Measurements from ENCODE around the gene LIN7B. TPM values are rescaled to one million over a fixed set of nuclear protein-coding genes. Genes with fewer than 3 reads are reported as not detected.
A peak's percentile ranks its signal among the peaks of the same experiment; 100 is the strongest.
"Not testable (repeated sequence)": the region's sequence is repeated elsewhere in the genome, so short reads cannot be mapped to it uniquely, and the experiment has no call there.

LIN7B gene
- total RNA-seq, 1 donor from 2014 or later = 3.7 TPM

DNA sequence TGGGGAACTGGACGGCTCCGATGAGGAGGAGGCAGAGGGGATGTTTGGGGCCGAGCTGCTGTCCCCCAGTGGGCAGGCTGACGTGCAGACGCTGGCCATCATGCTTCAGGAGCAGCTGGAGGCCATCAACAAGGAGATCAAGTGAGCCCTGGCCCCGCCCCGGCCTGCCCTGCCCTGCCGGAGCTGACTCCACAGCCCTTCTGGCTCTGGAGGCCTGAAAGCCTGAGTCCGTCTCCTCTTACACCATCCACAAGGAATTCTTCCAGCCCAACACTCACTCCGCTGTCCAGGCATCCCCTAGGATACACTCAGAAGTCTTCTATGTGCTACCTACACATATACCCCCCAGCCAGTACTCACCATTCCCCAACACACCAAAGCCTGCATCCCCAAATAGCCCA is 22.6 kb downstream of the LIN7B start:
- DNase-seq (ENCODE audit: low read depth) = no peak
- TF ChIP-seq, protein P1, sequence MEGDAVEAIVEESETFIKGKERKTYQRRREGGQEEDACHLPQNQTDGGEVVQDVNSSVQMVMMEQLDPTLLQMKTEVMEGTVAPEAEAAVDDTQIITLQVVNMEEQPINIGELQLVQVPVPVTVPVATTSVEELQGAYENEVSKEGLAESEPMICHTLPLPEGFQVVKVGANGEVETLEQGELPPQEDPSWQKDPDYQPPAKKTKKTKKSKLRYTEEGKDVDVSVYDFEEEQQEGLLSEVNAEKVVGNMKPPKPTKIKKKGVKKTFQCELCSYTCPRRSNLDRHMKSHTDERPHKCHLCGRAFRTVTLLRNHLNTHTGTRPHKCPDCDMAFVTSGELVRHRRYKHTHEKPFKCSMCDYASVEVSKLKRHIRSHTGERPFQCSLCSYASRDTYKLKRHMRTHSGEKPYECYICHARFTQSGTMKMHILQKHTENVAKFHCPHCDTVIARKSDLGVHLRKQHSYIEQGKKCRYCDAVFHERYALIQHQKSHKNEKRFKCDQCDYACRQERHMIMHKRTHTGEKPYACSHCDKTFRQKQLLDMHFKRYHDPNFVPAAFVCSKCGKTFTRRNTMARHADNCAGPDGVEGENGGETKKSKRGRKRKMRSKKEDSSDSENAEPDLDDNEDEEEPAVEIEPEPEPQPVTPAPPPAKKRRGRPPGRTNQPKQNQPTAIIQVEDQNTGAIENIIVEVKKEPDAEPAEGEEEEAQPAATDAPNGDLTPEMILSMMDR (conservative IDR thresholded peaks at IDR 0.05; ENCODE audit: low read depth, low read length) = no peak
- no peak overlapping the region for H3K4me3 ChIP-seq (ENCODE audit: low read depth, low read length)

GRCh38 chr19:49140951-49141350 is 26.8 kb downstream of the LIN7B start:
- DNase-seq (ENCODE audit: low read depth) = no peak
- H3K4me3 ChIP-seq (ENCODE audit: low read depth, low read length) = no peak overlapping the region
- TF ChIP-seq, protein P1 (conservative IDR thresholded peaks at IDR 0.05; ENCODE audit: low read depth, low read length) = no peak

DNA sequence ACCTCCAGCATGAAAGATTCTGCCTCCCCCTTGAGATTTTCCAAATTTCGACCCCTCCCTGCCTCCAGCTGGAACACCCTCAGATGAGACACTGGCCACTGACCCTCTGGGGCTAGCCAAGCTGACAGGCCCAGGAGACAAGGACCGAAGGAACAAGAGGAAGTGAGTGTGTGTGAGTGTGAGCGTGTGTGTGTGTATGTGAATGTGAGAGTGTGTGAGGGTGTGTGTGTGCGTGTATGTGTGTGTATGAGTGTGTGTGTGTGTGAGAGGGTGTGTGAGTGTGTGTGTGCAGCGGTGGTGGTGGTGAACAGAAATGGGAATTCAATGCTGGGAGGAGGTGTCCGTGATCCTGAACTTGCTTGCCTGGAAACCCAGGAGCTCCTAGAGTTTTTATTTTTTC is 27.2 kb downstream of the LIN7B start:
- no peak overlapping the region for H3K4me3 ChIP-seq (ENCODE audit: low read depth, low read length)
- TF ChIP-seq, protein P1 (conservative IDR thresholded peaks at IDR 0.05; ENCODE audit: low read depth, low read length) = no peak
- no peak for DNase-seq (ENCODE audit: low read depth)

- DNase-seq (ENCODE audit: low read depth) = no peak
- TF ChIP-seq, protein P1 (conservative IDR thresholded peaks at IDR 0.05; ENCODE audit: low read depth, low read length) = no peak
These were observed 28.7 kb downstream of the LIN7B start for GRCh38 chr19:49142866-49143335.

DNA sequence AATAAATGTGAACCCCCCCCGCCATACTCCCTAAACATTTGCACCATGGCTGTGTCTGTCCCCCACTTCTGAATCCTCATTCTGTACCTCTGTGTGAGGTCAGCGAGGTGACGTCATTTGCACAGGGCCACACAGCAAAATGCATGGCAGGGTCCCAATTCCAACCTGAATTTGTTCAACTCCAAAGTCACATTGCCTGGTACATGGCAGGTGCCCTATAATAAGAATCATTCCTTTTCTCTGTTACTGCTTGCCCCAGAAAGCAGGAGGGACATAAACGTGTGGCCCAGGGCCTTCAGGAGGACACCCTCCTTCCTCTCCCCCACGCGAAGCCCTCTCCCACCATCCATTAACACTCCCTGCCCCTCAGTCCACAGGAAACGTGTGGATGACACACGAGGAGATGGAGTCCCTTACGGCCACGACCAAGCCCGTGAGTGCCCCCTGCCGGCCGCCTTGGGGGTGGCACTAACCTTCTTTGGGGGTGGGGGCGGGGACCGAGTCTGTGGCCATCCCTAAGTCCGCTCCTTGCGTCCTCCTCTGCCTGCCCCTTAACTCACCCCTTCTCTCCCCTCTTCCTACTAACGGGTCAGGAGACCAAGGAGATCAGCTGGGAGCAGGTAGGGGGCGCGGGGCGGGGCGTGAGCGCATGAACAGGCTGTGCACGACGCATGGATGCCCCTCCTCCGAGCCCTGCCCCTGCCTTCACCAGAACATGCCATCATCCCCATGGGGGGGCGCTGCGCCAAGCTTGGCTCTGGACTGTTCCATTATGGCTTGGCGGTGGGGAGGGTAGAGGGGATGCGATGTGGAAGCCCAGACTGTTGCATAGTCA is 31.6 kb downstream of the LIN7B start:
- TF ChIP-seq, protein P1 (conservative IDR thresholded peaks at IDR 0.05; ENCODE audit: low read depth, low read length) = peak; percentile 81
- DNase-seq (ENCODE audit: low read depth) = no peak
- peak overlapping the region; percentile 36 for H3K4me3 ChIP-seq (ENCODE audit: low read depth, low read length)

More at GRCh38 chr19:49142866-49143335, 28.7 kb downstream of the LIN7B start:
- peak overlapping the region; percentile 72 for H3K4me3 ChIP-seq (ENCODE audit: low read depth, low read length)

- H3K4me3 ChIP-seq (ENCODE audit: low read depth, low read length) = peak overlapping the region; percentile 36
- DNase-seq (ENCODE audit: low read depth) = not testable (repeated sequence)
These were observed 32.2 kb downstream of the LIN7B start for GRCh38 chr19:49146408-49146770.

DNA sequence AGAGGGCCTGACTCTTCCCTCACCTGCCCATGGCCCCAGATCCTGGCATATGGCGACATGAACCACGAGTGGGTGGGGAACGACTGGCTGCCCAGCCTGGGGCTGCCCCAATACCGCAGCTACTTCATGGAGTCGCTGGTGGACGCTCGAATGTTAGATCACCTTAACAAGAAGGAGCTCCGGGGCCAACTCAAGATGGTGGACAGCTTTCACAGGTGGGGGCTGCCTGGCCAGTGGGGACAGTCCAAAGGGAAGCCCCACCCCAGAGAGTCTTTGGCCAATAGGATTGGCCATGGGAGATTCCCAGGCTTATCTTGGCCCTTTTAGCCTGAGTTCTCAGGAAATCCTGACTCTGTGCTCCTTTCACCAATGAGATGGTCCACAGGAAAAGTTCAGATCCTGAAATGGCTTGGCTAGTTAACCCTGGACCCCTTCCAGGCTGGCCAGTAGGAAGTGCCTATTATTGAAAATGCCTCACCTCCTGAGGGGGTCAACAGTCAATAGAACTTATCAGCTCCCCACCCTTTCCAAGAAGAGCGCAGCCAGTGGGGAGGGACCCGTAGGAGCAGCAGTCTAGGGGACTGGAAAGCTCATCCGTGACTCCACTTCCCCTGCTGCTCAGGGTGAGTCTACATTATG is 34.0 kb downstream of the LIN7B start:
- DNase-seq (ENCODE audit: low read depth) = no peak
- TF ChIP-seq, protein P1 (conservative IDR thresholded peaks at IDR 0.05; ENCODE audit: low read depth, low read length) = no peak
- no peak overlapping the region for H3K4me3 ChIP-seq (ENCODE audit: low read depth, low read length)

Data from epithelial cell of proximal tubule (primary cell).